ENCODE measurements around the gene CLIC3. TPM values are rescaled to one million over a fixed set of nuclear protein-coding genes. Genes with fewer than 3 reads are reported as not detected.

Gene CLIC3
- total RNA-seq, 6 experiments from 2014 or later = 0.37 to 0.51 TPM; not detected in 4

- no peak for TF ChIP-seq CTCF (IDR thresholded peaks at IDR 0.05)
- TF ChIP-seq POLR2A (IDR thresholded peaks at IDR 0.05) = no peak
- no peaks in the 10 kb centered on the region for H3K36me3 ChIP-seq
- H3K27me3 ChIP-seq = no peaks in the 10 kb centered on the region
- DNase-seq (no peak), ATAC-seq (peak in 2 of 4 donors; percentile 20 to 22)
- no peak overlapping the region for H3K27ac ChIP-seq
- intact Hi-C loops (cut with DNase I) = no loop called here
- no peaks in the 10 kb centered on the region for H3K4me1 ChIP-seq
- H3K4me3 ChIP-seq = no peak overlapping the region
- no peaks in the 10 kb centered on the region for H3K9me3 ChIP-seq
- WGBS (ENCODE audit: insufficient coverage, low coverage, low lambda C conversion rate, missing lambda C conversion rate) = 14% methylated on average over 15 of the region's 23 CpGs
These were observed 30.4 kb downstream of the CLIC3 start for GRCh38 chr9:136965771-136966484.

- no peaks in the 10 kb centered on the region for H3K27me3 ChIP-seq
- H3K4me1 ChIP-seq = no peaks in the 10 kb centered on the region
- no peaks in the 10 kb centered on the region for H3K36me3 ChIP-seq
- H3K9me3 ChIP-seq = no peaks in the 10 kb centered on the region
- TF ChIP-seq POLR2A (IDR thresholded peaks at IDR 0.05) (no peak), CTCF (IDR thresholded peaks at IDR 0.05) (no peak)
- intact Hi-C loops (cut with DNase I) = no loop called here
- no peak overlapping the region for H3K4me3 ChIP-seq
- no peak overlapping the region for H3K27ac ChIP-seq
- DNase-seq (no peak), ATAC-seq (no peak)
- 75% methylated on average over 20 of the region's 26 CpGs for WGBS (ENCODE audit: insufficient coverage, low coverage, low lambda C conversion rate, missing lambda C conversion rate)
These were observed 31.4 kb downstream of the CLIC3 start for GRCh38 chr9:136964833-136965422.

GRCh38 chr9:136964171-136964689 is 32.1 kb downstream of the CLIC3 start:
- Histone ChIP-seq H3K4me1 (no peaks in the 10 kb centered on the region), H3K27ac (no peak overlapping the region), H3K27me3 (no peaks in the 10 kb centered on the region), H3K36me3 (no peaks in the 10 kb centered on the region), H3K9me3 (no peaks in the 10 kb centered on the region), H3K4me3 (no peak overlapping the region)
- 87% methylated on average over 3 of the region's 22 CpGs for WGBS (ENCODE audit: insufficient coverage, low coverage, low lambda C conversion rate, missing lambda C conversion rate)
- ATAC-seq (no peak), DNase-seq (no peak)
- TF ChIP-seq CTCF (IDR thresholded peaks at IDR 0.05) = no peak
- no peak for TF ChIP-seq POLR2A (IDR thresholded peaks at IDR 0.05)
- intact Hi-C loops (cut with DNase I) = no loop called here

- Histone ChIP-seq H3K4me1 (no peaks in the 10 kb centered on the region), H3K9me3 (no peaks in the 10 kb centered on the region), H3K27me3 (no peaks in the 10 kb centered on the region), H3K27ac (no peak overlapping the region), H3K36me3 (no peaks in the 10 kb centered on the region), H3K4me3 (no peak overlapping the region)
- ATAC-seq (no peak), DNase-seq (no peak)
- no CpG with 5 or more reads among the region's 12 CpGs for WGBS (ENCODE audit: insufficient coverage, low coverage, low lambda C conversion rate, missing lambda C conversion rate)
- intact Hi-C loops (cut with DNase I) = no loop called here
- TF ChIP-seq POLR2A (IDR thresholded peaks at IDR 0.05) = no peak
- TF ChIP-seq CTCF (IDR thresholded peaks at IDR 0.05) = no peak
These were observed 32.6 kb downstream of the CLIC3 start for GRCh38 chr9:136963751-136964150.
